GM18909 (cell line): ENCODE results near the gene ARPP19.
"Not testable (repeated sequence)": the region's sequence is repeated elsewhere in the genome, so short reads cannot be mapped to it uniquely, and the experiment has no call there.

Experiments
- ATAC-seq: cut with Tn5 transposase; IDR thresholded peaks from one replicate; pipeline ENCODE4 v1.9.1; 2021; ENCODE audit warnings: mild to moderate bottlenecking; ENCODE audit not compliant: unreplicated experiment, poor library complexity

The ARPP19 gene

DNA sequence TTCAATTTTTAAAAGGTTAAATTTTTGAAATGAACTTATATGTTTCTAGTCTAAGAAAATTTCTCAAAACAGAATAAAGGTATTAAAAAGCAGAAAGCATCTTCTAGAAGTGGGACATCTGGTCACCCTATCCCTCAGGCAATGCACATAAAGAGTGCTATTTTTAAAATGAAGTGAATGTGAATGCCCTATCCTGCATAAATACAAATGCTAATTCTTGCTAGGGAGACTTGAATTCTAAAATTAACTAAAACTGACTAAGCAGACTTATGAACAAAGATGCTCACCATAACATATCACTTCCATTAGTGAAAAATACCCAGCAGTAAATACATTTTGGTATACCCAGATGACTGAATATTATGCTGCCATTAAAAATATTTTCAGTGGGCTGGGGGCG, 51.8 kb downstream of the ARPP19 start:
- no peak for ATAC-seq

DNA sequence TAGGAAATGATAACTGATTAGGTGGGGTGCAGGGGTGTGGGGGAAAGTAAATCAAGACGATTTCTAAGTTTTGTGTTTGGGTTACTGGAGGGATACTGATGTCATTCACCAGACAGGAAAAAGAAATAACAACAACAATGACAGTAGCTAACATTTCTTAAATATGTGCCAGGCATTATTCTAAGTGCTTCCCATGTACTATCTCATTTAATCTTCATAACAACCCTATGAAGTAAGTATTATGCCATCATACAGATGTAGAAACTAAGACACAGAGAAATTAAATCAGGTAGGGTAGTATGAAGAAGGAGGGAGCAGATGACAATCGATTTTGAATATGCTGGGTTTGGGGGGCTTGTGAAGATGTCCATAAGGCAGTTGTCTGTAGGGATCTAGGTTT, 53.5 kb downstream of the ARPP19 start:
- no peak for ATAC-seq

DNA sequence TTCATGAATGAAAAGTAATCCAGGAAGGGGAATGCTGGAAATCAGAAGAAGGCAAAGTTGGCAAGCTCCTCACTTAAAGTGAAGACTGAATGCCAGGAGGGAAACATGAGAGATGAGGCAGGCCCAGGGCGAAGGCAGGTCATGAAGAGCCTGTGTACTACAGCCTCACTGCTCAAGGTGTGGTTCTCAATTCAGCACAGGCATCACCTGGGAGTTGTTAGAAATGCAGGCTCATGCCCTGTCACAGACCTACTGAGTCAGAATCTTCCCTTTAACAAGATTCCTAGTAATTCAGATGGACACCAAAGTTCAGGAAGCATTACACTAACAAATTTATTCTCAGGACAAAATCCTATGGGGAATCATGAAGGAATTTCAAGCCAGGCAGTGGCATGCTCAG, 54.3 kb downstream of the ARPP19 start:
- no peak for ATAC-seq

DNA sequence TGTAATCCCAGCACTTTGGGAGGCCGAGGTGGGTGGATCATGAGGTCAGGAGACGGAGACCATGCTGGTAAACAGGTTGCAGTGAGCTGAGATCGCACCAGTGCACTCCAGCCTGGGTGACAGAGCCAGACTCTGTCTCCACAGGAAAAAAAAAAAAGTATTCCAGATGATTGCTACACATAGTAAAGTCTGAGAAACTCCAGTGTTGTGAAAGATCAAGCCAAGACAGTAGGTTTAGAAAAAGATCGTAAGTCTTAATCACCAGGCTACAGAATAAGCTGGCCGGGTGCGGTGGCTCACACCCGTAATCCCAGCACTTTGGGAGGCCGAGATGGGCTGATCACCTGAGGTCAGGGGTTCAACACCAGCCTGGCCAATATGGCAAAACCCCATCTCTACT, 56.0 kb downstream of the ARPP19 start:
- ATAC-seq, result not testable (repeated sequence)

DNA sequence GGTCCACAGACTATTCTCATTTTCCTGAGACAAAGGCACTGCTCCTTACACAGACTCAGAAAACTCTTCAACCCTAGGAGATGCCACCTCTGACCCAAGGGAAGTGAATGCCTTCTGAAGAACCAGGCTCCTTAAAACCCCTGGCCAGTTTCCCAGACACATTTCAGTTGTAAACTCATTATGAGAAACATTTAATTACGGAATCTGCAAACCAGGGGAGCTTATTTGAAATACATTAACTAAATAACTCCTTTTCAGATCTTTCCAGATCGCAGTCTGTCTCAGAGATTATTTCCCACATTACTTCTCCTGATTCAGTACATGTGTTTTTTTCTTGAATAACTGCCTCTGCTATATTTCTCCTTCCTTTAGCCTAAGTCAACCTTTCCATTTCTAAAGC, 57.7 kb downstream of the ARPP19 start:
- ATAC-seq, result no peak

DNA sequence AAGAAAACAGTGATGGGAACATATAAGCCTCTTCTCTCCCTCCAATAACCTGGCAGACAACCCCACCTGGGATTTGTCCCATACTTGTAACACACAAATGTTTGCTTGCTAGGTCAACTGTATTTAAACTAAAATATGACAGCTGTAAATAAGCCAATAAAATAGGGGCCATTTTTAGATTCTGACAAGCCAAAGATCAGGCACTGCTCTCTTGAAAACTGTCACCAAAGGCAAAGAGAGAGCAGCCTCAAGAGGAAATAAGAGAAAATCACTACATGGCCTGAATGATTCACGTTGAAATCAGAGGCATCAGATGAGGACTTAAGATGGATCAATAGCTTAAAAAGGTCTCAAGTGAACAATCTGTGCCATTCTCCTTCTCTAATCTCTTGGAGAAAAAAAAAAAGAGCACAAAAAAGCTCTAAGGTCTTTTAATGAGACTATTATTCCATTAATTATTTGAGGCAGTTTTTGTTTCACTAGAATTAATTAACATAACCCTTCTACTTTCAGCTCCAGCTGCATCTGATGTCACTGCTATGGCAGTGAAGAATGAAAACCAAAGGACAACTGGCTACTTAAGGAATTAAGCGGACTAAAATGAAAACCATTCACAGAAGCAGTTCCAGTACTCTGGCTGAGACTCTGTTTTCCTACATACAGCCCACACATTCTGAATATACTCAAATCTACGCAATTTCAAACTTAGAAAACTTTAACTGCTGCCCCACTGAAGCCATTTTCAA, 59.2 kb downstream of the ARPP19 start:
- ATAC-seq, result no peak

DNA sequence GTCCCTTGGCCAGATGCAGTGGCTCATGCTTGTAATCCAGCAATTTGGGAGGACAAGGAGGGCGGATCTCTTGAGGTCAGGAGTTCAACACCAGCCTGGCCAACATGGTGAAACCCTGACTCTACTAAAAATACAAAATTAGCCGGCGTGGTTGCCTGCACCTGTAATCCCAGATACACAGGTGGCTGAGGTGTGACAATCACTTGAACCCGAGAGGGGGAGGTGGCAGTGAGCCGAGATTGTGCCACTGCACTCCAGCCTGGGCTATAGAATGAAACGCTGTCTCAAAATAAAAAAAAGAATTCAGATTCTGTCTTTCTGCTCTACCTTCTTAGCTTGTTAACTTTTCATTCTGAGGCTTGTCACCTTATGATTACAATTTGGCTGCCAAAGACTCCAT, 62.3 kb downstream of the ARPP19 start:
- ATAC-seq, result no peak

DNA sequence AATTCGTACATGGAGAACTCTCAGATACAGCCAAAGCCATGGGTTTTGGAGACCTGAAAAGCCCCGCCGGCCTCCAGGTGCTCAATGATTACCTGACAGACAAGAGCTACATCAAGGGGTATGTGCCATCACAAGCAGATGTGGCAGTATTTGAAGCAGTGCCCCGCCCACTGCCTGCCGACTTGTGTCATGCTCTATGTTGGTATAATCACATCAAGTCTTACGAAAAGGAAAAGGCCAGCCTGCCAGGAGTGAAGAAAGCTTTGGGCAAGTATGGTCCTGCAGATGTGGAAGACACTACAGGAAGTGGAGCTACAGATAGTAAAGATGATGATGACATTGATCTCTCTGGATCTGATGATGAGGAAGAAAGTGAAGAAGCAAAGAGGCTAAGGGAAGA, 63.7 kb downstream of the ARPP19 start:
- ATAC-seq, result no peak

DNA sequence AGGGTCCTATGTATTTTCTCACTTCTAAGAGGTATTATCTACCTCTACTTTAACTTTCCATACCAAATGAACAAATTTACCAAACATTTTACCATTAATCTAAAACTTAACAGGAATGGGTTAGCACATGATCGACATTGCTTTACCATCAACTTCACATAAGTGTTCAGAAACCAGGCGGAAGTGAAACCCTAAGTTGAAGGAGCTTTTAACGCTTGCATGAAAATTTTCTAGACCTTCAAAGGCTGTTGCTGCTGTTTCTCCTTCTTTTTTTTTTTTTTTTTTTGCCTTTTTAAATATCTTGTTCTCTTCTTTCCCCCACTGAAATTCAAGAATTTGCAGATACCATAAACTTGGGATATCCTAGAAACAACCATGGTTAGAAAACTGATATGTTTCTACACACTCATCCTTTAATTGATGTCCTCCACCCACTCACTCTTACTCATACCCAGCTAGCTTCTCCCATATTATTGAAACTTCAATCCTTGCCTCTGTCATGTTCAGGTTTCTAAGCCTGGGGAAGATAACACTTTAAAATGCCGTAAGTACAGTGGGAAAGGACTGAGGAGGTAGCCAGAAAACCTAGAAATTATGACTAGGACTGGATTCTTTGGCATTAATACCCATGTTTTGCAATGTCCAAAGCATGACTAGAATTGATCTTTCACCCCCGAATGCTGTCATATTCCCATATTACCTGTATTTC, 64.9 kb downstream of the ARPP19 start:
- peak; percentile 82 for ATAC-seq

DNA sequence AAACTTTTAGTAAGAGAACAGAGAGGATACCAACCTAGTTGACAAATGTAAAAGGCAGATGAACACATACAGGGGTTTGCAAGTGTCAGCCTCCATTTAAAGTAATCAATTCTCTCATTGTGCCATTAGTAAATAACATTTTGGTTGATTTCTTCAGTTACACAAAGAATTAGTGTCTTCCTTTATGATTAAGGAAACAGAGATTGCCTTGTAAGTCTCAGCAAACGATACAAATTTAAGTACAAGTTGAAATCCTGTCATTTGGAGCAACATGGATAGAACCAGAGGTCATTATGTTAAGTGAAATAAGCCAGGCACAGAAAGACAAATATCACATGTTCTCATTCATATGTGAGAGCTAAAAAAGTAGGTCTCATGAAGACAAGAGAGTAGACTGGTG, 66.2 kb downstream of the ARPP19 start:
- no peak for ATAC-seq

DNA sequence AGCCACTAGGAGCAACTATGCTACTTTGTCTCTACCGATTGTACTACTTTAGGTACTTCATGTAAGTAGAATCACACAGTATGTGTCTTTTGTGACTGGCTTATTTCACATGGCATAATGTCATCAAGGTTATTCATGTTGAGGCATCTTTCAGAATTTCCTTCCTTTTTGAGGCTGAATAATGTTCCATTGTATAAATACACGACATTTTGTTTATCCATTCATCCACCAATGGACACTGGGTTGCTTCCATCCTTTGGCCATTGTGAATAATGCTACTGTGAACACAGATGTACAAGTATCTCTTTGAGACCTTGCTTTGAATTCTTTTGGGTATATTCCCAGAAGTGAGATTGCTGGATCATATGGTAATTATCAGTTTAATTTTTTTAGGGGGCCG, 69.3 kb downstream of the ARPP19 start:
- ATAC-seq, result no peak

DNA sequence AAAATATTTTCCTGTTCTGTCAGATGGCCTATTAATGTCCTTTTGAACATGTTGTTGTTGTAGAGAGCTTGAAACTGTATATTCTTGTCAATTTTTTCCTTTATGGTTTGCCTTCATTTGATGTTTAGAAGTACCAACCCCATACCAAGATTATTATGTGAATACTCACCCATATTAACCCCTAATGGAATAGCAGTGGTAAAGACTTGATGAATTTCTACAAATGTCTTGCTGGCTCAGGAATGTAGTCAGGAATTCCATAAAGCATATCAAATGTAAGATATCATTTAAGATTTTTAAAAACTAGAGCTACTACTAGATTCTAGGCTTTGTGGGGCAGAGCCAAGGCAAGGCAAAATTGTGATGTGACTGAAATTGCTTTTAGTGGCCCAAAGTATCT, 70.1 kb downstream of the ARPP19 start:
- no peak for ATAC-seq
